ENCODE measurements around the gene C1QTNF2.

GRCh38 chr5:160387445-160387844 lies 17.0 kb upstream of the C1QTNF2 start:
- TF ChIP-seq, protein P1, sequence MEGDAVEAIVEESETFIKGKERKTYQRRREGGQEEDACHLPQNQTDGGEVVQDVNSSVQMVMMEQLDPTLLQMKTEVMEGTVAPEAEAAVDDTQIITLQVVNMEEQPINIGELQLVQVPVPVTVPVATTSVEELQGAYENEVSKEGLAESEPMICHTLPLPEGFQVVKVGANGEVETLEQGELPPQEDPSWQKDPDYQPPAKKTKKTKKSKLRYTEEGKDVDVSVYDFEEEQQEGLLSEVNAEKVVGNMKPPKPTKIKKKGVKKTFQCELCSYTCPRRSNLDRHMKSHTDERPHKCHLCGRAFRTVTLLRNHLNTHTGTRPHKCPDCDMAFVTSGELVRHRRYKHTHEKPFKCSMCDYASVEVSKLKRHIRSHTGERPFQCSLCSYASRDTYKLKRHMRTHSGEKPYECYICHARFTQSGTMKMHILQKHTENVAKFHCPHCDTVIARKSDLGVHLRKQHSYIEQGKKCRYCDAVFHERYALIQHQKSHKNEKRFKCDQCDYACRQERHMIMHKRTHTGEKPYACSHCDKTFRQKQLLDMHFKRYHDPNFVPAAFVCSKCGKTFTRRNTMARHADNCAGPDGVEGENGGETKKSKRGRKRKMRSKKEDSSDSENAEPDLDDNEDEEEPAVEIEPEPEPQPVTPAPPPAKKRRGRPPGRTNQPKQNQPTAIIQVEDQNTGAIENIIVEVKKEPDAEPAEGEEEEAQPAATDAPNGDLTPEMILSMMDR (IDR thresholded peaks at IDR 0.05) = no peak
- TF ChIP-seq POLR2A (IDR thresholded peaks at IDR 0.05) = no peak
